Upper lobe of right lung (tissue), 1 donor: ENCODE measurements around the gene UNC5B. TPM values are rescaled to one million over a fixed set of nuclear protein-coding genes. Genes with fewer than 3 reads are reported as not detected.

Experiments
- ATAC-seq: fragments of 200-7000 bp; cut with Tn5 transposase; one replicate; pipeline ENCODE4 v1.9.1; 2020; ENCODE audit warnings: mild to moderate bottlenecking, moderate library complexity
- DNase-seq: peaks from one replicate; pipeline ENCODE4 v3.0.0-alpha.2; 2020
- H3K27ac ChIP-seq: fragments of 200-600 bp; one replicate; pipeline ENCODE4 v1.8.0; 2022
- H3K27me3 ChIP-seq: fragments of 200-600 bp; one replicate; pipeline ENCODE4 v1.8.0; 2022; ENCODE audit warnings: mild to moderate bottlenecking
- H3K36me3 ChIP-seq: fragments of 200-600 bp; one replicate; pipeline ENCODE4 v1.8.0; 2022
- H3K4me1 ChIP-seq: fragments of 200-600 bp; one replicate; pipeline ENCODE4 v1.8.0; 2022
- H3K4me3 ChIP-seq: fragments of 200-600 bp; one replicate; pipeline ENCODE4 v1.8.0; 2022; ENCODE audit warnings: mild to moderate bottlenecking
- H3K9me3 ChIP-seq: fragments of 200-600 bp; one replicate; pipeline ENCODE4 v1.8.0; 2022
- intact Hi-C: fragments of 100-400 bp; cut with DNase I; formaldehyde crosslinking; loops from one replicate; pipeline ENCODE4 v1.11.0; 2022
- total RNA-seq: library from RNA; stranded (reverse); fragmentation: NEBNext Ultra II Directional; extraction: Animal tissue kit (Norgen Biotek cat#: 25700); gene quantifications from one replicate; pipeline ENCODE4 v1.2.1, GENCODE V29; 2021
- TF ChIP-seq, protein P1 (sequence below): fragments of 200-600 bp; IDR thresholded peaks from one replicate; pipeline ENCODE4 v1.8.0; 2022; ENCODE audit warnings: antibody characterized with exemption
- donor health status: DM: no; HTN: yes; CAD: no; lungs with severe emphysema.

Gene UNC5B
- total RNA-seq, 1 donor from 2014 or later = 16.0 TPM

DNA sequence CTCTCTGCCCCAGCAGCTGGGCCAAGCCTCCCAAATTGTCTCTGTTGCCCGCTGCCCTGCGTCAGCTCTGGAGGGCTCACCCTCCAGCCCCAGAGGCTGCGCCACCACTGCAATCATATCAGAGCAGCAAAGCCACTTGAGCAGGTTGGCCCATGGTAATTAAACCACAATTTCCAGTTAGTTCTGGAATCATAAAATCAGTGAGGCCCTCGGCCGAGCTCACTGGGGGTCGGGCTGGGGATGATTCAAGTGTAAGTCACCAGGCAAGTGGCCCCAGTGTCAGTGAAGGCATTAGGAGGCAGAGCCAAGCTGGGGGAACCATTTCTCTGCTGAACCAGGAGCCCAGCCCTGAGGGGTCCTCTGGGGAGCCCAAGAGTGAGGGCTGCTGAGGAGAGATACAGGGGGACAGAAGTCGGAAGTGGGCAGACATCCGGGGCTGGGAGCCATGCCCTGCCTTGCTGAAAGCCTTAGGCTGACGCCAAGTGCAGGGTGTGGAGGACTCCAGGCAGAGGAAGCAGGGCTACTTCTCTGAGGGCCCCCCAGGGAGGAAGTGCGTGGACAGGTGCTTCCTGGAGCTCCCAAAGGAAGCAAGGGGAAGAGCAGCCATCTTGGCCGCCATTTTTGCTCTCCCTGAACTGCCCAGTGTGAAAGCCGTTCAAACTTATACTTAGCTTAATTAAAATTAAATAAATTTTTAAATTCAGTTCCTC is 77.2 kb downstream of the UNC5B start:
- Histone ChIP-seq H3K4me3 (no peak overlapping the region), H3K9me3 (no peaks in the 10 kb centered on the region), H3K36me3 (no peaks in the 10 kb centered on the region), H3K4me1 (peaks cover 6% of the 10 kb centered on the region), H3K27me3 (no peaks in the 10 kb centered on the region), H3K27ac (no peak overlapping the region)
- TF ChIP-seq, protein P1, sequence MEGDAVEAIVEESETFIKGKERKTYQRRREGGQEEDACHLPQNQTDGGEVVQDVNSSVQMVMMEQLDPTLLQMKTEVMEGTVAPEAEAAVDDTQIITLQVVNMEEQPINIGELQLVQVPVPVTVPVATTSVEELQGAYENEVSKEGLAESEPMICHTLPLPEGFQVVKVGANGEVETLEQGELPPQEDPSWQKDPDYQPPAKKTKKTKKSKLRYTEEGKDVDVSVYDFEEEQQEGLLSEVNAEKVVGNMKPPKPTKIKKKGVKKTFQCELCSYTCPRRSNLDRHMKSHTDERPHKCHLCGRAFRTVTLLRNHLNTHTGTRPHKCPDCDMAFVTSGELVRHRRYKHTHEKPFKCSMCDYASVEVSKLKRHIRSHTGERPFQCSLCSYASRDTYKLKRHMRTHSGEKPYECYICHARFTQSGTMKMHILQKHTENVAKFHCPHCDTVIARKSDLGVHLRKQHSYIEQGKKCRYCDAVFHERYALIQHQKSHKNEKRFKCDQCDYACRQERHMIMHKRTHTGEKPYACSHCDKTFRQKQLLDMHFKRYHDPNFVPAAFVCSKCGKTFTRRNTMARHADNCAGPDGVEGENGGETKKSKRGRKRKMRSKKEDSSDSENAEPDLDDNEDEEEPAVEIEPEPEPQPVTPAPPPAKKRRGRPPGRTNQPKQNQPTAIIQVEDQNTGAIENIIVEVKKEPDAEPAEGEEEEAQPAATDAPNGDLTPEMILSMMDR = no peak
- intact Hi-C loops = loop anchor here (10.0 kb wide), 1 partner anchor 365 kb away; no protein-coding TSS in a partner anchor
- DNase-seq = no peak
- ATAC-seq = no peak

DNA sequence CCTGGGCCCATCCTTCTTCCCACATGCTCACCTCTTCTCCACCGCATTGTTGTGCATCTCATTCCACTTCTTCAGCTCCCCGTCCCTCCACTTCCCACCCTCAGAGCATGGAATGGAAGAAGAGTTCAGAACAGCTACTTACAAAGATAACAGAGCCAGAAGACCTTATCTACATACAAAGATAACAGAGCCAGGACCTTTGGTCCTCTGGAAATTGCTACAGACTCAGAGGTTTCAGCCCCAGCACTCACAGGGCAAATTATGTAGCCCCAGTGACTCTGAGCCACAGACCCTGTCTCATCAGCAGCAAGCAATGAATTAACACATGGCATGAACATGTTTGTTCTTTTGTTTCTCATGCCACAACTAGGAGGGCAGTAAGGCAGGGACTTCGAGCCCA is 78.0 kb downstream of the UNC5B start:
- intact Hi-C loops = no loop called here
- no peaks in the 10 kb centered on the region for H3K9me3 ChIP-seq
- ATAC-seq = no peak
- TF ChIP-seq, protein P1 = no peak
- H3K36me3 ChIP-seq = no peaks in the 10 kb centered on the region
- H3K27me3 ChIP-seq = no peaks in the 10 kb centered on the region
- no peak overlapping the region for H3K27ac ChIP-seq
- DNase-seq = no peak
- no peak overlapping the region for H3K4me3 ChIP-seq
- peaks cover 6% of the 10 kb centered on the region for H3K4me1 ChIP-seq

DNA sequence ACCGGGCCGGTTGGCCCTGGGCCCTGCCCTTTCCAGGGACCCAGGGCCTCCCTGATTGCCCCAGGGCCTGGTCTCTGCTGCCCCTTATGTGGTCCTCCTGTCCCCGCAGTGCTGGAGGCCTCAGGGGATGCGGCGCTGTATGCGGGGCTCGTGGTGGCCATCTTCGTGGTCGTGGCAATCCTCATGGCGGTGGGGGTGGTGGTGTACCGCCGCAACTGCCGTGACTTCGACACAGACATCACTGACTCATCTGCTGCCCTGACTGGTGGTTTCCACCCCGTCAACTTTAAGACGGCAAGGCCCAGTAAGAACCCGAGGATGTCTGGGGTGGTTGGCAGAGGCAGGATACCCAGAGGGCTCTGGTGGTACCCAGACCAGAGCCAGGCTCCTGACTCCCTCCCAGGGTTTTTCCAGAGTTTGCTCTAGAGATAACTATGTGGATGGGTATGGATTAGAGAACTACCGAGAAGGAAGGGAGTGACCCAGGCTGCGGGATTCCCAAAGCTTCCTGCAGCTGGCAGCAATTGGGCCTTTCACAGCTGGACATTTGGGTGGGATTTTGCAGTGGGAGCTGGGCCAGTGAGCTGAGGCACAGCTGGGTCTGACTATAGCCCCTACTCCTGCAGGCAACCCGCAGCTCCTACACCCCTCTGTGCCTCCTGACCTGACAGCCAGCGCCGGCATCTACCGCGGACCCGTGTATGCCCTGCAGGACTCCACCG is 78.6 kb downstream of the UNC5B start:
- no peak for DNase-seq

DNA sequence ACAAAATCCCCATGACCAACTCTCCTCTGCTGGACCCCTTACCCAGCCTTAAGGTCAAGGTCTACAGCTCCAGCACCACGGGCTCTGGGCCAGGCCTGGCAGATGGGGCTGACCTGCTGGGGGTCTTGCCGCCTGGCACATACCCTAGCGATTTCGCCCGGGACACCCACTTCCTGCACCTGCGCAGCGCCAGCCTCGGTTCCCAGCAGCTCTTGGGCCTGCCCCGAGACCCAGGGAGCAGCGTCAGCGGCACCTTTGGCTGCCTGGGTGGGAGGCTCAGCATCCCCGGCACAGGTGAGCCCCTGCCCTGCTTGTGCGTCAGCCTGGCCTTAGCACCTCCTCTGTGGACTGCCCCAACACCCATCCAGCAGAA is 79.1 kb downstream of the UNC5B start:
- Histone ChIP-seq H3K9me3 (no peaks in the 10 kb centered on the region), H3K36me3 (no peaks in the 10 kb centered on the region), H3K27me3 (no peaks in the 10 kb centered on the region), H3K4me1 (peaks cover 6% of the 10 kb centered on the region), H3K4me3 (no peak overlapping the region), H3K27ac (no peak overlapping the region)
- no peak for ATAC-seq
- no peak for DNase-seq
- TF ChIP-seq, protein P1 = no peak
- intact Hi-C loops = no loop called here

More for the DNA sequence above, 78.6 kb downstream of the UNC5B start:
- Histone ChIP-seq H3K27ac (no peak overlapping the region), H3K4me3 (no peak overlapping the region), H3K4me1 (peaks cover 6% of the 10 kb centered on the region), H3K36me3 (no peaks in the 10 kb centered on the region), H3K9me3 (no peaks in the 10 kb centered on the region), H3K27me3 (no peaks in the 10 kb centered on the region)
- intact Hi-C loops = no loop called here
- TF ChIP-seq, protein P1 = no peak
- no peak for ATAC-seq

DNA sequence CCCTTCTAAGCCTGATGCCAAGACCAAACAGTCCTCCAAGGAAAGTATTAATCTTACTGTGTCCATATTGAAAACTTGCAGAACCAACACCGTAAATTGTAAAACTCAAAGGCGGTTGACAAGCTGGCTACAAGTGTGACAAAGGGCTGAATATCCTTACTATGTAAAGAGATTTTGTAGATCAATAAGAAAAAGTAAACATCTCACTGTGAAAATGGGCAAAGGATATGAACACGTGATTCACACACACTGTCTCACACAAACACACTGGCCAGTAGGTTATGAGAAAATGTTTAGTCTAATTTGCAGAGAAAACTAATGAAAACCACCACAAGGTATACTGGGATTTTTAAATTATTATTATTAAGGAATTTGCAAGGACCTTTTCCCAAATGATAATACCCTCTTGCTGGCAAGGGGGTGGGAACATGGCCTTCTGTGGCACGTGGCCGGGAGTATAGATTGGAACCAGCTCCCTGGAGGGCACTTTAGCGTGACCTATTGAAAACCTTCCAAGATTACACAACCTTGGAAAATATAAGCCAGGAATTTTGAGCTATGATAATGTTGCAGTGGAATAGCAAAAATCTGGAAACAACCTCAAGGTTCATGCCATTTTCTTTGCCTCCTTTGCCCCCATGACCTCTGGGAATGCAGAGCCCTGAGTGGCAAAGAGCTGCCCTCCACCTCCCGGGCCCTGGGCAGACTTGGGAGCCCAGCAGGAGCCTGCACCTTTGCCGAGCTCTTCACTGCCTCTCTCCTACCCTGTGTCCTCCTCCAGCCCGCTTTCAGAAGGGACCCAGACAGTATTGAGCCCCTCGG is 80.5 kb downstream of the UNC5B start:
- no peak for DNase-seq
- Histone ChIP-seq H3K4me1 (peaks cover 6% of the 10 kb centered on the region), H3K36me3 (peaks cover 5% of the 10 kb centered on the region), H3K27me3 (no peaks in the 10 kb centered on the region), H3K4me3 (no peak overlapping the region), H3K27ac (no peak overlapping the region), H3K9me3 (no peaks in the 10 kb centered on the region)
- no peak for ATAC-seq
- TF ChIP-seq, protein P1 = no peak
- intact Hi-C loops = no loop called here
